Activated naive CD4-positive, alpha-beta T cell treated with anti-CD3 and anti-CD28 coated beads for 36 hours (primary cell): ENCODE data around the gene SEC11A. TPM values are rescaled to one million over a fixed set of nuclear protein-coding genes. Genes with fewer than 3 reads are reported as not detected.
A peak's percentile ranks its signal among the peaks of the same experiment; 100 is the strongest.
"Not testable (repeated sequence)": the region's sequence is repeated elsewhere in the genome, so short reads cannot be mapped to it uniquely, and the experiment has no call there.

Experiments
- CTCF ChIA-PET: fragments of 350-600 bp; sonication (Branson Sonifier 250); formaldehyde crosslinking; loops from one replicate; lab custom pipeline; 2021; ENCODE audit warnings: antibody characterized with exemption; lab: Charles Lee
- DNase-seq: peaks from one replicate; pipeline ENCODE4 v3.0.0-alpha.2; 2020
- H3K27ac Mint-ChIP-seq: one replicate; pipeline ENCODE4 v1.8.0; 2021; ENCODE audit warnings: mild to moderate bottlenecking, mixed read lengths
- H3K27me3 Mint-ChIP-seq: one replicate; pipeline ENCODE4 v1.8.0; 2021; ENCODE audit warnings: low read depth, mixed read lengths
- H3K36me3 Mint-ChIP-seq: one replicate; pipeline ENCODE4 v1.8.0; 2021; ENCODE audit warnings: low read depth, mixed read lengths
- H3K4me1 Mint-ChIP-seq: one replicate; pipeline ENCODE4 v1.8.0; 2021; ENCODE audit warnings: low read depth, mixed read lengths
- H3K4me3 Mint-ChIP-seq: one replicate; pipeline ENCODE4 v1.8.0; 2021; ENCODE audit warnings: mild to moderate bottlenecking, moderate library complexity, mixed read lengths
- H3K9me3 Mint-ChIP-seq: one replicate; pipeline ENCODE4 v1.8.0; 2021; ENCODE audit warnings: mixed read lengths
- intact Hi-C: fragments of 100-400 bp; cut with micrococcal nuclease; formaldehyde crosslinking; loops from one replicate; pipeline ENCODE4 v1.15.1; 2023
- total RNA-seq, 2 experiments: library from RNA; stranded (reverse); gene quantifications; one replicate each; pipeline ENCODE4 v1.2.3, GENCODE V29; 2021

The SEC11A gene
- total RNA-seq, 2 experiments from 2014 or later: 87.2 to 99.1 TPM

- H3K9me3 Mint-ChIP-seq: no peaks in the 10 kb centered on the region
- peaks cover 25% of the 10 kb centered on the region for H3K36me3 Mint-ChIP-seq
- no peak overlapping the region for H3K4me3 Mint-ChIP-seq
- H3K4me1 Mint-ChIP-seq: peaks cover 61% of the 10 kb centered on the region
- intact Hi-C loops: no loop called here
- DNase-seq: no peak
- H3K27ac Mint-ChIP-seq: no peak overlapping the region
- H3K27me3 Mint-ChIP-seq: no peaks in the 10 kb centered on the region
- CTCF ChIA-PET: interaction anchor here (0.9 to 1.5 kb wide), 3 partner anchors 54 to 153 kb away, joined by 3 to 4 read pairs (median 3); no protein-coding TSS in a partner anchor
Observed at GRCh38 chr15:84752195-84752594, 36.3 kb upstream of the SEC11A start.

GRCh38 chr15:84751721-84752120, 35.8 kb upstream of the SEC11A start:
- peaks cover 58% of the 10 kb centered on the region for H3K4me1 Mint-ChIP-seq
- H3K9me3 Mint-ChIP-seq, H3K4me3 Mint-ChIP-seq, DNase-seq, H3K27me3 Mint-ChIP-seq, intact Hi-C loops, H3K27ac Mint-ChIP-seq: not testable (repeated sequence)
- peaks cover 25% of the 10 kb centered on the region for H3K36me3 Mint-ChIP-seq
- CTCF ChIA-PET: interaction anchor here (0.9 to 1.5 kb wide), 3 partner anchors 54 to 153 kb away, joined by 3 to 4 read pairs (median 3); no protein-coding TSS in a partner anchor

- Mint-ChIP-seq H3K27me3 (no peaks in the 10 kb centered on the region), H3K4me3 (peak overlapping the region; percentile 96), H3K4me1 (peaks cover 55% of the 10 kb centered on the region), H3K27ac (peak overlapping the region; percentile 5), H3K36me3 (peaks cover 24% of the 10 kb centered on the region), H3K9me3 (no peaks in the 10 kb centered on the region)
- CTCF ChIA-PET: interaction anchor here (1.1 kb wide), 1 partner anchor 29 kb away, joined by 3 read pairs; no protein-coding TSS in a partner anchor
- intact Hi-C loops: no loop called here
- peak; percentile 37 for DNase-seq
Observed at GRCh38 chr15:84750583-84751092, 34.7 kb upstream of the SEC11A start.

- intact Hi-C loops: loop anchor here (1.0 kb wide), 2 partner anchors 12 to 95 kb away; partner anchors contain the start of gene WDR73
- Mint-ChIP-seq H3K9me3 (no peaks in the 10 kb centered on the region), H3K4me3 (peak overlapping the region; percentile 96), H3K4me1 (peaks cover 56% of the 10 kb centered on the region), H3K27ac (peak overlapping the region; percentile 90), H3K36me3 (peaks cover 22% of the 10 kb centered on the region), H3K27me3 (no peaks in the 10 kb centered on the region)
- peak; percentile 76 for DNase-seq
- CTCF ChIA-PET: interaction anchor here (0.5 to 1.2 kb wide), 9 partner anchors 10 to 267 kb away, joined by 3 to 6 read pairs (median 3); no protein-coding TSS in a partner anchor
Observed at GRCh38 chr15:84749111-84749991, 33.4 kb upstream of the SEC11A start.

- no peaks in the 10 kb centered on the region for H3K9me3 Mint-ChIP-seq
- CTCF ChIA-PET: interaction anchor here (0.5 to 2.0 kb wide), 4 partner anchors 9 to 268 kb away, joined by 3 to 15 read pairs (median 3); no protein-coding TSS in a partner anchor
- no peaks in the 10 kb centered on the region for H3K27me3 Mint-ChIP-seq
- H3K27ac Mint-ChIP-seq: peak within 1 kb of the TSS; percentile 98
- intact Hi-C loops: loop anchor here (1.0 kb wide), 3 partner anchors 13 to 117 kb away; partner anchors contain the start of gene WDR73
- peak; percentile 79 for DNase-seq
- H3K4me3 Mint-ChIP-seq: peak within 1 kb of the TSS; percentile 97
- H3K36me3 Mint-ChIP-seq: peaks cover 18% of the 10 kb centered on the region
- H3K4me1 Mint-ChIP-seq: peaks cover 54% of the 10 kb centered on the region
Observed at GRCh38 chr15:84748274-84749110, 32.6 kb upstream of the SEC11A start, which contains the start of gene ZNF592. Gene ZNF592, plus strand, starts transcription at chr15:84748592. Its CDS starts 34,084 bp downstream, at chr15:84782676.

GRCh38 chr15:84747416-84748273, 31.7 kb upstream of the SEC11A start:
- peaks cover 15% of the 10 kb centered on the region for H3K36me3 Mint-ChIP-seq
- no peaks in the 10 kb centered on the region for H3K9me3 Mint-ChIP-seq
- H3K27me3 Mint-ChIP-seq: no peaks in the 10 kb centered on the region
- CTCF ChIA-PET: interaction anchor here (1.4 to 2.0 kb wide), 2 partner anchors 12 to 94 kb away, joined by 3 to 15 read pairs; partner anchors contain the start of gene WDR73
- intact Hi-C loops: loop anchor here (1.0 kb wide), 3 partner anchors 11 to 116 kb away; partner anchors contain the start of gene SEC11A
- peak overlapping the region; percentile 98 for H3K27ac Mint-ChIP-seq
- H3K4me3 Mint-ChIP-seq: peak overlapping the region; percentile 97
- H3K4me1 Mint-ChIP-seq: peaks cover 54% of the 10 kb centered on the region
- peak; percentile 75 for DNase-seq

DNA sequence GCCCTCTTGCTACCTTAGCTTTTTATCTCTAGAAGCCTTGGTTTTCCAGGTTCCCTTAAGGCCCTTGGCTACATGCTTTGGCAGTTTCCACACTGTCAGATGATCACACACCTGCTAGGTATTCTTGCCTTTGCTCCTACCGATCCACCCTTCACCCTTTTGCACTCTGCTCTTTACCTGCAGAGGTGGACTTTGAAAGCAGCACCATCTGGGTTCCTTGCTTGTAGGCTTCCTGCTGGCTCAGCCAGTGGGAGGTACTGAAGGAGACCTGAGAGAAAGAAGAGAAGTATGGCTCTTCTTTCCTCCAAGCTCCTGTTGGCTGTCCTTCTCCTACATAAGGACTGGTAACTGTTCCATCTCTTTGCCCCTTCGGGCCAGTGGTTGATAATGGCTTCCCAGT, 25.2 kb upstream of the SEC11A start:
- Mint-ChIP-seq H3K27me3 (no peaks in the 10 kb centered on the region), H3K27ac (no peak overlapping the region), H3K4me1 (peaks cover 37% of the 10 kb centered on the region), H3K36me3 (no peaks in the 10 kb centered on the region), H3K4me3 (no peak overlapping the region), H3K9me3 (no peaks in the 10 kb centered on the region)
- DNase-seq: no peak
- intact Hi-C loops: no loop called here
- CTCF ChIA-PET: interaction anchor here (0.6 kb wide), 1 partner anchor 142 kb away, joined by 3 read pairs; no protein-coding TSS in a partner anchor

DNA sequence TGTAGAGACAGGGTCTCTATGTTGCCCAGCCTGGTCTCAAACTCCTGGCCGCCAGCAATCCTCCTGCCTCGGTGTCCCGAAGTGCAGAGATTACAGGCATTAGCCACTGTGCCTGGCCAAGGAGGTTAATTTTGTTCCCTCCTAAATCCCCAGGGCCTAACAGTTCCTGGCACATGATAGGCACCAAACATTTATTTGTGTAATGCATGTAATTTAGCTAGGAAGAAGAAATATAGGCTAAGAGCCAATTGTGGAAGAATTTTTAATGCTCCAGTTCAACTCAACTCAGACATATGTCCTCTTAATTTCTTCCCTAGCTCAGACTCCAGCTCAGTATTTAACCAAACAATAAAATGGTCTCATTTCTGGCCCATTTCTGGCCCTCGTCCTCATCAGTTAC, 24.8 kb upstream of the SEC11A start:
- CTCF ChIA-PET: interaction anchor here (0.6 to 1.4 kb wide), 2 partner anchors 26 to 142 kb away, joined by 3 read pairs; no protein-coding TSS in a partner anchor
- no peaks in the 10 kb centered on the region for H3K36me3 Mint-ChIP-seq
- peaks cover 38% of the 10 kb centered on the region for H3K4me1 Mint-ChIP-seq
- H3K4me3 Mint-ChIP-seq: no peak overlapping the region
- intact Hi-C loops: no loop called here
- H3K27me3 Mint-ChIP-seq: no peaks in the 10 kb centered on the region
- no peak for DNase-seq
- H3K9me3 Mint-ChIP-seq: no peaks in the 10 kb centered on the region
- H3K27ac Mint-ChIP-seq: no peak overlapping the region

- H3K27ac Mint-ChIP-seq: peak overlapping the region; percentile 95
- peaks cover 44% of the 10 kb centered on the region for H3K4me1 Mint-ChIP-seq
- H3K9me3 Mint-ChIP-seq: no peaks in the 10 kb centered on the region
- no peak overlapping the region for H3K4me3 Mint-ChIP-seq
- H3K27me3 Mint-ChIP-seq: no peaks in the 10 kb centered on the region
- intact Hi-C loops: loop anchor here (5.0 kb wide), 3 partner anchors 135 to 965 kb away; partner anchors contain the start of genes PDE8A and ZSCAN2
- CTCF ChIA-PET: interaction anchor here (1.2 kb wide), 1 partner anchor 13 kb away, joined by 4 read pairs; no protein-coding TSS in a partner anchor
- no peaks in the 10 kb centered on the region for H3K36me3 Mint-ChIP-seq
- DNase-seq: no peak
Observed at GRCh38 chr15:84737005-84737404, 21.1 kb upstream of the SEC11A start.

GRCh38 chr15:84736375-84736774, 20.4 kb upstream of the SEC11A start:
- H3K9me3 Mint-ChIP-seq: no peaks in the 10 kb centered on the region
- peak; percentile 93 for DNase-seq
- H3K4me3 Mint-ChIP-seq: peak overlapping the region; percentile 35
- no peaks in the 10 kb centered on the region for H3K27me3 Mint-ChIP-seq
- CTCF ChIA-PET: interaction anchor here (0.7 to 2.0 kb wide), 4 partner anchors 11 to 146 kb away, joined by 4 to 15 read pairs (median 8); no protein-coding TSS in a partner anchor
- peak overlapping the region; percentile 95 for H3K27ac Mint-ChIP-seq
- H3K36me3 Mint-ChIP-seq: no peaks in the 10 kb centered on the region
- peaks cover 44% of the 10 kb centered on the region for H3K4me1 Mint-ChIP-seq
- intact Hi-C loops: loop anchor here (1.0 to 5.0 kb wide), 6 partner anchors 11 to 966 kb away; partner anchors contain the start of genes PDE8A and ZSCAN2
